ENCODE results near the gene SMC5. TPM values are rescaled to one million over a fixed set of nuclear protein-coding genes. Genes with fewer than 3 reads are reported as not detected.

SMC5 gene
- polyA plus RNA-seq, 1 of the 3 experiments (the other 2 are of a cell fraction): 5.3 TPM

GRCh38 chr9:70297141-70297540, 38.4 kb downstream of the SMC5 start (continued):
- no peak for TF ChIP-seq REST (IDR thresholded peaks at IDR 0.05; ENCODE audit: low read depth, low read length)
- TF ChIP-seq JUND (IDR thresholded peaks at IDR 0.05): no peak
- no peak for TF ChIP-seq RFX5 (IDR thresholded peaks at IDR 0.05; ENCODE audit: low read length)

GRCh38 chr9:70298245-70298771, 39.5 kb downstream of the SMC5 start:
- no peak overlapping the region for H3K4me2 ChIP-seq

More at GRCh38 chr9:70298245-70298771, 39.5 kb downstream of the SMC5 start:
- Histone ChIP-seq H3K9me2 (no peaks in the 10 kb centered on the region), H3K4me1 (ENCODE audit: control insufficient read depth in 1 of 2, insufficient read depth in 2 of 2, low read depth in 1 of 2, low read length in 1 of 2) (no peaks in the 10 kb centered on the region), H3K9me3 (no peaks in the 10 kb centered on the region), H3K36me3 (replicated peaks in 1 of 2; ENCODE audit: control insufficient read depth in 1 of 2, insufficient read depth in 2 of 2, low read length in 1 of 2) (peaks cover 54 to 82% of the 10 kb centered on the region in 2 experiments), H3K27me3 (ENCODE audit: insufficient read depth) (no peaks in the 10 kb centered on the region), H4K20me1 (ENCODE audit: insufficient read depth) (no peaks in the 10 kb centered on the region), H3K4me3 (ENCODE audit: low read depth in 2 of 2, low read length in 1 of 2) (no peak overlapping the region), H3K79me2 (ENCODE audit: insufficient read depth) (peaks cover 76% of the 10 kb centered on the region), H2AFZ (ENCODE audit: low read depth) (no peak overlapping the region), H3K27ac (ENCODE audit: low read depth in 2 of 2, low read length in 1 of 2) (no peak overlapping the region), H3F3A (replicated peaks; ENCODE audit: insufficient read depth) (peaks cover 16% of the 10 kb centered on the region), H3K9ac (no peak overlapping the region)
- 93% methylated on average over 1 of the region's 1 CpG for WGBS (ENCODE audit: low lambda C conversion rate)
- no peak for DNase-seq
- POLR2A ChIA-PET: no interaction called here
- TF ChIP-seq EP300 (IDR thresholded peaks at IDR 0.05; ENCODE audit: borderline replicate concordance in 1 of 2, low read depth in 1 of 2, low read length in 1 of 2) (no peak), EZH2phosphoT487 (IDR thresholded peaks at IDR 0.05; ENCODE audit: borderline replicate concordance, low read depth) (no peak), NFIC (IDR thresholded peaks at IDR 0.05; ENCODE audit: borderline replicate concordance) (no peak), SMC3 (IDR thresholded peaks at IDR 0.05; ENCODE audit: low read depth, low read length) (no peak), PBX3 (IDR thresholded peaks at IDR 0.05) (no peak), RXRA (IDR thresholded peaks at IDR 0.05; ENCODE audit: borderline replicate concordance, low read depth) (no peak), TAF1 (IDR thresholded peaks at IDR 0.05; ENCODE audit: borderline replicate concordance, low read depth, low read length) (no peak), TEAD4 (IDR thresholded peaks at IDR 0.05; ENCODE audit: borderline replicate concordance, insufficient read depth) (no peak), FOSL2 (IDR thresholded peaks at IDR 0.05; ENCODE audit: borderline replicate concordance, low read depth) (no peak), ZBTB33 (IDR thresholded peaks at IDR 0.05; ENCODE audit: borderline replicate concordance, low read depth) (no peak), GABPA (IDR thresholded peaks at IDR 0.05; ENCODE audit: low read depth) (no peak), MXI1 (IDR thresholded peaks at IDR 0.05; ENCODE audit: low read depth, low read length) (no peak), GATA2 (CRISPR knock-in tag; IDR thresholded peaks at IDR 0.05) (no peak), FOXJ3 (CRISPR knock-in tag; IDR thresholded peaks at IDR 0.05) (no peak), CHD2 (IDR thresholded peaks at IDR 0.05; ENCODE audit: low read length, partially characterized antibody) (no peak)
- CTCF ChIA-PET: no interaction called here
